ENCODE measurements around the gene SMG1.

DNA sequence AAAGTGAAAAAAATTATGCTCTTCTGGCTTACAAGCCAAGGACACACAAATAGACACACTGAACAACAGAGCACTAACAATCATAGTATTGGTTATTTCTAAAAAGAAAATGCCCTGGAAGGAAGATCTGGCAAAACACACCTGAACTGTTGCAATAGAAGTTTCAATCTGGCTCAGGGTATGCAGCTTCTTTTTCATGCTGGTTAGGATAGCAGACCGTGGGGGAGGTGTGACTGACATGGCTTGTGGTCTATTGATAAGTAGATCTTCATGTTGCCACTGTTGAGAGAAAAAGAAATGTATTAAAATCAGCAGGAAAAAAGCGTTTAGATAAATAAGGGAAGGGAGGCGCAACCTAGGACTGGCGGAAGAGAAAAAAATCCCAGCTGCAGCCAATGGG is 98.3 kb downstream of the SMG1 start:
- TF ChIP-seq NBN (conservative IDR thresholded peaks at IDR 0.05): no peak
- TF ChIP-seq MAFK (conservative IDR thresholded peaks at IDR 0.05 in 1 of 2, IDR thresholded peaks at IDR 0.05 in 1 of 2; ENCODE audit: low read length in 2 of 2): no peak
- no peak for TF ChIP-seq ZNF75D (CRISPR knock-in tag; IDR thresholded peaks at IDR 0.05; ENCODE audit: borderline replicate concordance)
- no peak for TF ChIP-seq ZNF274 (CRISPR knock-in tag; IDR thresholded peaks at IDR 0.05)
- no peak for TF ChIP-seq POLR2A (IDR thresholded peaks at IDR 0.05; ENCODE audit: insufficient read depth in 1 of 2, low read depth in 2 of 2, low read length in 2 of 2)
- TF ChIP-seq, protein P1, sequence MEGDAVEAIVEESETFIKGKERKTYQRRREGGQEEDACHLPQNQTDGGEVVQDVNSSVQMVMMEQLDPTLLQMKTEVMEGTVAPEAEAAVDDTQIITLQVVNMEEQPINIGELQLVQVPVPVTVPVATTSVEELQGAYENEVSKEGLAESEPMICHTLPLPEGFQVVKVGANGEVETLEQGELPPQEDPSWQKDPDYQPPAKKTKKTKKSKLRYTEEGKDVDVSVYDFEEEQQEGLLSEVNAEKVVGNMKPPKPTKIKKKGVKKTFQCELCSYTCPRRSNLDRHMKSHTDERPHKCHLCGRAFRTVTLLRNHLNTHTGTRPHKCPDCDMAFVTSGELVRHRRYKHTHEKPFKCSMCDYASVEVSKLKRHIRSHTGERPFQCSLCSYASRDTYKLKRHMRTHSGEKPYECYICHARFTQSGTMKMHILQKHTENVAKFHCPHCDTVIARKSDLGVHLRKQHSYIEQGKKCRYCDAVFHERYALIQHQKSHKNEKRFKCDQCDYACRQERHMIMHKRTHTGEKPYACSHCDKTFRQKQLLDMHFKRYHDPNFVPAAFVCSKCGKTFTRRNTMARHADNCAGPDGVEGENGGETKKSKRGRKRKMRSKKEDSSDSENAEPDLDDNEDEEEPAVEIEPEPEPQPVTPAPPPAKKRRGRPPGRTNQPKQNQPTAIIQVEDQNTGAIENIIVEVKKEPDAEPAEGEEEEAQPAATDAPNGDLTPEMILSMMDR (CRISPR knock-in tag; IDR thresholded peaks at IDR 0.05): no peak
- no peak for TF ChIP-seq ETS1 (CRISPR knock-in tag; IDR thresholded peaks at IDR 0.05)
- TF ChIP-seq FLYWCH1 (CRISPR knock-in tag; IDR thresholded peaks at IDR 0.05): no peak
- no peak for TF ChIP-seq BRCA1 (CRISPR knock-in tag; IDR thresholded peaks at IDR 0.05)
- no peak for TF ChIP-seq GABPA (IDR thresholded peaks at IDR 0.05; ENCODE audit: low read depth, low read length)
- no peak for TF ChIP-seq GABPA (CRISPR knock-in tag; IDR thresholded peaks at IDR 0.05; ENCODE audit: low read depth)
- TF ChIP-seq, protein P2, sequence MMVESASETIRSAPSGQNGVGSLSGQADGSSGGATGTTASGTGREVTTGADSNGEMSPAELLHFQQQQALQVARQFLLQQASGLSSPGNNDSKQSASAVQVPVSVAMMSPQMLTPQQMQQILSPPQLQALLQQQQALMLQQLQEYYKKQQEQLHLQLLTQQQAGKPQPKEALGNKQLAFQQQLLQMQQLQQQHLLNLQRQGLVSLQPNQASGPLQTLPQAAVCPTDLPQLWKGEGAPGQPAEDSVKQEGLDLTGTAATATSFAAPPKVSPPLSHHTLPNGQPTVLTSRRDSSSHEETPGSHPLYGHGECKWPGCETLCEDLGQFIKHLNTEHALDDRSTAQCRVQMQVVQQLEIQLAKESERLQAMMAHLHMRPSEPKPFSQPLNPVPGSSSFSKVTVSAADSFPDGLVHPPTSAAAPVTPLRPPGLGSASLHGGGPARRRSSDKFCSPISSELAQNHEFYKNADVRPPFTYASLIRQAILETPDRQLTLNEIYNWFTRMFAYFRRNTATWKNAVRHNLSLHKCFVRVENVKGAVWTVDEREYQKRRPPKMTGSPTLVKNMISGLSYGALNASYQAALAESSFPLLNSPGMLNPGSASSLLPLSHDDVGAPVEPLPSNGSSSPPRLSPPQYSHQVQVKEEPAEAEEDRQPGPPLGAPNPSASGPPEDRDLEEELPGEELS (CRISPR knock-in tag; IDR thresholded peaks at IDR 0.05): no peak
